Cardiac ventricle fibroblast (primary cell): ENCODE measurements around the gene TMEM62. TPM values are rescaled to one million over a fixed set of nuclear protein-coding genes. Genes with fewer than 3 reads are reported as not detected.

ENCODE experiments used
- total RNA-seq: library from RNA; depleted of rRNA; stranded (reverse); fragments of >200 nt; gene quantifications from 2 replicates; pipeline ENCODE4 v1.2.3, GENCODE V29; 2015

The TMEM62 gene
- 2.1 and 2.7 TPM in 2 replicates for total RNA-seq

DNA sequence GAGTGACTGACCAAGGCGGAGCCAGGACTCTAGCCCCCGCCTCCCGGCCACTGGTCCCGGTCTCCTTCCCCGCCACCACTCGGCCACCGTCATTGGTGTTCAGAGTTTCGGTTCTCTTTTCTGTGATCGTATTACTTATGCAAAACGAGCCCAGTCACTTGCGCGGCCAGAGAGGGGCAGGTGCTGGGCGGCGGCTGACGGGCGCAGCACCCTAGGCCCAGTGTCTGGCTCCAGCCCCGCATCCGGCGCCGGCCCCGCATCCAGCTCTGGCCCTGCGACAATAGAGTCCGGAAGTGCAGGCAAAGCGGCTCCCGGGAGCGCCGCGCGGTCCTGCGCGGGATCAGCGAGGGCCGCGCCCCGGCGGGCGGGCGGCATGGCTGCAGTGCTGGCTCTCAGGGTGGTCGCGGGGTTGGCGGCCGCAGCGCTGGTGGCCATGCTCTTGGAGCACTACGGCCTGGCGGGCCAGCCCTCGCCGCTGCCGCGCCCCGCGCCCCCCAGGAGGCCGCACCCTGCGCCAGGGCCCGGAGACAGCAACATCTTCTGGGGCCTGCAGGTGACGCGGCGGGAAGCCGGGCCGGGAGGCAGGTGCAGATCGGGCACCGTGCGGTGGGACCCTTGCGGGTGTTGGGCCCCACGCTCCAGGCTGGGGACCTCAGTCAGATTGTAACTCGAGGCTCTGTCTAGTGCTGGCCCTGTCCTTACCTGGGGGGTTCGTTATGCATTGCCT, at the start of gene TMEM62:
TSS of gene TMEM62 (plus strand) at position 157 of the 727 bp plus-strand sequence. CDS start at position 374, 217 bp downstream.

GRCh38 chr15:43105778-43106485, 27.5 kb upstream of the TMEM62 start, which contains the start of gene UBR1:
Gene UBR1 (minus strand): TSS chr15:43106038. CDS start chr15:43106022, 16 bp downstream.

DNA sequence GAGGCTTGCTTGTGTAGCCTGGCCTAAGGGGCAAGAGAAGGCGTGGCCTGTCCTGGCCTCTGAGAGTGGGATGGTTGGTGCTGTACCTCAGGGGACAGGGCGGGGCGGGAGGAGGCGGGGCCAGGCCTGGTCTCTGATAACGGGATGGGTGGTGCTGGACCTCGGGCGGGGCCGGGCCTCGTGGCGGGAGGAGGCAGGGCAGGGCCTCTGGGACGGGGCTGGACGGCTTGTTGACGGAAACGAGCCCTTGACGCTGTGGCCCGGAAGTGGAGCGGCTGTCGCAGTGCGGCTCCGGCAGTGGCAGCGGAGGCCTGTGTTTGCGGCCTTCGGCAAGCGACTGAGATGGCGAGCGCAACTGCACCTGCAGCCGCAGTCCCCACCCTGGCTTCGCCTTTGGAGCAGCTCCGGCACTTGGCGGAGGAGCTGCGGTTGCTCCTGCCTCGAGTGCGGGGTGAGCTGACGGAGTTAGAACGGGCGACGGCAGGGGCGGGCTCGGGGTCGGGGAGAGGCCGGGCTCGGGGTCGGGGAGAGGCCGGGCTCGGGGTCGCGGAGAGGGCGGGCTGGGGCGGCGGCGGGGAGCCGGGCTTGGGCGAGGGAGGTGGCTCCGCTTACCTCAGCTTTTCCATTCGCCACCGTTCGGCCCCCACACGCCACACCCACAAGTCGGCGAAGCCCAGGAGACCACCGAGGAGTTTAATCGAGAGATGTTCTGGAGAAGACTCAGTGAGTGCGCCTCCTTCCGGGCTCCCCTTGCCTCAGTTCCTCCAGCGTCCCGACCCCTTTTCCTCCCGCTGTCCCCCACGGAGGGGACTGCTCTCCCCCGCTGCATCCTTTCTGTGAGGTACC, 52.0 kb downstream of the TMEM62 start, which contains the start of gene CCNDBP1:
TSS of gene CCNDBP1 (plus strand) at position 247 of the 846 bp plus-strand sequence. CDS start at position 343, 96 bp downstream.

DNA sequence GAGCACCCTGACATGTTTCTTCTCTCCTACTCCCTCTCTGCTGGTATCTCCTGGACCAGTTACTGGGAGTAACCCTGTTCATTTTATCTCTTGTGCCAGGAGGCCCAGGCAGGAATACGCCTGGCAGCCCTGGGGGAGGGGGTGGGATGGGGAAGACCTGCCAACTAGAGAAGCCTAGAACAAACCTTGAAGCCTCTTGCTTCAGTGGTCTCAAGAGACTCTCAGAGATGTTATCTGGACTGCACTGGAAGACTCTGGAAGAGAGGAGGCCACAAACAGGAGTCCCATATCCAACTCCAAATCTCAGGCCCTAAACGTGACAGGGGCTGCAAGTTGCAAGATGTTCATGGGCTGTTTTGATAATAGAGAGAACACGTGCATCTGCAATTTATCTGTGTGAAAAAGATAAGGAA, 87.6 kb downstream of the TMEM62 start, which contains the start of gene EPB42:
TSS of gene EPB42 (minus strand) at position 28 of the 413 bp plus-strand sequence. CDS start 193 bp downstream, outside the sequence.

Other genes with a start within 250 kb of the TMEM62 start
- 6.5 and 11.7 TPM in 2 replicates for gene TTBK2, start 212.8 kb upstream of the TMEM62 start, total RNA-seq
- gene UBR1, start 27.5 kb upstream of the TMEM62 start, total RNA-seq = 12.4 and 12.5 TPM in 2 replicates
- gene CCNDBP1, start 51.8 kb downstream of the TMEM62 start, total RNA-seq = 22.6 and 26.0 TPM in 2 replicates
- gene EPB42, start 87.4 kb downstream of the TMEM62 start, total RNA-seq = not detected in 2 replicates
- not detected in 2 replicates for gene TGM5, start 133.3 kb downstream of the TMEM62 start, total RNA-seq
- gene TGM7, start 168.7 kb downstream of the TMEM62 start, total RNA-seq = not detected in 2 replicates
- gene LCMT2, start 197.0 kb downstream of the TMEM62 start, total RNA-seq = 2.7 and 5.4 TPM in 2 replicates
- gene ZSCAN29, start 237.5 kb downstream of the TMEM62 start, total RNA-seq = 12.4 and 18.7 TPM in 2 replicates
- gene TUBGCP4, start 237.5 kb downstream of the TMEM62 start, total RNA-seq = 10.0 and 11.8 TPM in 2 replicates